ENCODE measurements around the gene UBE2D2. TPM values are rescaled to one million over a fixed set of nuclear protein-coding genes. Genes with fewer than 3 reads are reported as not detected.
A peak's percentile ranks its signal among the peaks of the same experiment; 100 is the strongest.
"Not testable (repeated sequence)": the region's sequence is repeated elsewhere in the genome, so short reads cannot be mapped to it uniquely, and the experiment has no call there.

The UBE2D2 gene
- total RNA-seq, 1 donor from 2014 or later: 166 TPM

DNA sequence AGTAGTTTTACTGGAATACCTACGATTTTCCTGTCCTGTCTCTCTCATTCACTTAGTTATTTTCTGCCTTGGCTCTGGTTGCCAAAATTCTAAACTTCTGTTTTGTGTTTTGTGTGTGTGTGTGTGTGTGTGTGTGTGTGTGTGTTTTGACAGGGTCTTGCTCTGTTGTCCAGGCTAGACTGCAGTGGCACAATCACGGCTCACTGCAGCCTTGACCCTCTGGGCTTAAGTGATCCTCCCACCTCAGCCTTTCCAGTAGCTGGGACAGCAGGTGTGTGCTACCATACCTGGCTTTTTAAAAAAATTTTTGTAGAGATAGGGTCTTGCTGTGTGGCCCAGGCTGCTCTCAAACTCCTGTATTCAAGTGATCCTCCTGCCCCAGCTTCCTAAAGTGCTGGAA, 17.2 kb downstream of the UBE2D2 start:
- TF ChIP-seq, protein P1, sequence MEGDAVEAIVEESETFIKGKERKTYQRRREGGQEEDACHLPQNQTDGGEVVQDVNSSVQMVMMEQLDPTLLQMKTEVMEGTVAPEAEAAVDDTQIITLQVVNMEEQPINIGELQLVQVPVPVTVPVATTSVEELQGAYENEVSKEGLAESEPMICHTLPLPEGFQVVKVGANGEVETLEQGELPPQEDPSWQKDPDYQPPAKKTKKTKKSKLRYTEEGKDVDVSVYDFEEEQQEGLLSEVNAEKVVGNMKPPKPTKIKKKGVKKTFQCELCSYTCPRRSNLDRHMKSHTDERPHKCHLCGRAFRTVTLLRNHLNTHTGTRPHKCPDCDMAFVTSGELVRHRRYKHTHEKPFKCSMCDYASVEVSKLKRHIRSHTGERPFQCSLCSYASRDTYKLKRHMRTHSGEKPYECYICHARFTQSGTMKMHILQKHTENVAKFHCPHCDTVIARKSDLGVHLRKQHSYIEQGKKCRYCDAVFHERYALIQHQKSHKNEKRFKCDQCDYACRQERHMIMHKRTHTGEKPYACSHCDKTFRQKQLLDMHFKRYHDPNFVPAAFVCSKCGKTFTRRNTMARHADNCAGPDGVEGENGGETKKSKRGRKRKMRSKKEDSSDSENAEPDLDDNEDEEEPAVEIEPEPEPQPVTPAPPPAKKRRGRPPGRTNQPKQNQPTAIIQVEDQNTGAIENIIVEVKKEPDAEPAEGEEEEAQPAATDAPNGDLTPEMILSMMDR (conservative IDR thresholded peaks at IDR 0.05): no peak

DNA sequence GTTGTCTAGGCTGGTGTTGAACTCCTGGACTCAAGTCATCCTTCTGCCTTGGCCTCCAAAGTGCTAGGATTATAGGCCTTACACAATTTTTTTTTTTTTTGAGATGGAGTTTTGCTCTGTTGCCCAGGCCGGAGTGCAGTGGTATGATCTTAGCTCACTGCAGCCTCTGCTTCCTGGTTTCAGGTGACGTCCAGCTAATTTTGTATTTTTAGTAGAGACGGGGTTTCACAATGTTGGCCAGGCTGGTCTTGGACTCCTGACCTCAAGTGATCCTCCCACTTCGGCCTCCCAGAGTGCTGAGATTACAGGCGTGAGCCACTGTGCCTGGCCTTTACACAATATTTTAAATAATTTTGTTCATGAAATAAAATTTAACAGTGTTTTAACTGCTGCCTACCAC, 21.0 kb downstream of the UBE2D2 start:
- H3K27ac Mint-ChIP-seq (ENCODE audit: unreplicated experiment); H3K36me3 Mint-ChIP-seq (ENCODE audit: low read depth); H3K4me3 Mint-ChIP-seq; H3K4me1 Mint-ChIP-seq; H3K27me3 Mint-ChIP-seq (ENCODE audit: low read depth); H3K9me3 Mint-ChIP-seq; DNase-seq (ENCODE audit: low read depth, low spot score): not testable (repeated sequence)

More for the DNA sequence above, 17.2 kb downstream of the UBE2D2 start:
- H3K4me1 Mint-ChIP-seq: peaks cover 13% of the 10 kb centered on the region
- peaks cover 2% of the 10 kb centered on the region for H3K36me3 Mint-ChIP-seq (ENCODE audit: low read depth)
- H3K27me3 Mint-ChIP-seq (ENCODE audit: low read depth): no peaks in the 10 kb centered on the region
- H3K4me3 Mint-ChIP-seq: no peak overlapping the region
- DNase-seq (ENCODE audit: low read depth, low spot score): no peak
- peak overlapping the region; percentile 17 for H3K27ac Mint-ChIP-seq (ENCODE audit: unreplicated experiment)
- H3K9me3 Mint-ChIP-seq: no peaks in the 10 kb centered on the region

DNA sequence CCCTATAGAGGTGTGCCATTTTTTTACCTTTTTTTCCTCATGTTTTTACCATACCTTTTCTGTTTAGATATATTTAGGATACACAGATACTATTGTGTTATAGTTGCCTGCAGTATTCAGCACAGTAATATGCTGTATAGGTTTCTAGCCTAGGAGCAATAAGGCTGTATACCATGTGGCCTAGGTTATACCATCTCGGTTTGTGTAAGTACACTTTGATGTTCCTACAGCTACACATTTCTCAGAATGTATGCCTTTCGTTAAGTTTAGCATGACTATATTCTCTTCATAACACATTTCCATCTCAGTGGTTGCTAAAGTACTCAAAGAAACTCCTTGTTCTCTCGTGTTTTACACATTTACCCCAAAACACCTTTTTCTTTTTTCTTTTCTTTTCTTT, 23.0 kb downstream of the UBE2D2 start:
- Mint-ChIP-seq H3K4me3 (no peak overlapping the region), H3K36me3 (ENCODE audit: low read depth) (peaks cover 6% of the 10 kb centered on the region), H3K27ac (ENCODE audit: unreplicated experiment) (no peak overlapping the region), H3K9me3 (no peaks in the 10 kb centered on the region), H3K4me1 (peaks cover 3% of the 10 kb centered on the region), H3K27me3 (ENCODE audit: low read depth) (no peaks in the 10 kb centered on the region)
- TF ChIP-seq, protein P1 (conservative IDR thresholded peaks at IDR 0.05): no peak
- no peak for DNase-seq (ENCODE audit: low read depth, low spot score)

DNA sequence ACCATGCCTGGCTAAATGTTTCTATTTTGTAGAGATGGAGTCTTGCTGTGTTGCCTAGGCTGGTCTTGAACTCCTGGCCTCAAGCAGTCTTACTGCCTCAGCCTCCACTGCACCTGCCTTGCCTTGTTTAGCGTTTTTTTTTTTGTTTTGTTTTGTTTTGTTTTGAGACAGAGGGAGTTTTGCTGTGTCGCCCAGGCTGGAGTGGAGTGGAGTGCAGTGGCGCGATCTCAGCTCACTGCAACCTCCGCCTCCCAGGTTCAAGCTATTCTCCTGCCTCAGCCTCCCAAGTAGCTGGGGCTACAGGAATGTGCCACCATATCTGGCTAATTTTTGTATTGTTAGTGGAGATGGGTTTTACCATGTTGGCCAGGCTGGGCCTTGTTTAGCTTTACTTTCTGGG, 27.0 kb downstream of the UBE2D2 start:
- not testable (repeated sequence) for DNase-seq (ENCODE audit: low read depth, low spot score); H3K9me3 Mint-ChIP-seq; H3K4me1 Mint-ChIP-seq; H3K4me3 Mint-ChIP-seq; H3K36me3 Mint-ChIP-seq (ENCODE audit: low read depth); H3K27me3 Mint-ChIP-seq (ENCODE audit: low read depth)
- H3K27ac Mint-ChIP-seq (ENCODE audit: unreplicated experiment): peak overlapping the region; percentile 81

DNA sequence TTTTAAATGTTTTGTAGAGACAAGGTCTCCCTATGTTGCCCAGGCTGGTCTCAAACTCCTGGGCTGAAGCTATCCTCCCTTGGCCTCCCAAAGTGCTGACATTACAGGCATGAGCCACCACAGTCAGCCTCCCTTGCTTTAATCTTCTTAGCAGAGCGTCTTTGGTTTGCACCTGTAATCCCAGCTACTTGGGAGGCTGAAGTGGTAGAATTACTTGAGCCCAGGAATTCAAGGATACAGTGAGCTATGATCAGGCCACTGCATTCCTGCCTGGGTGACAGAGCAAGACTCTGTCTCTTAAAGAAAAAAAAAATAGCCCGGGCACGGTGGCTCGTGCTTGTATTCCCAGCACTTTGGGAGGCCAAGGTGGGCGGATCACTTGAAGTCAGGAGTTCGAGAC, 27.8 kb downstream of the UBE2D2 start:
- TF ChIP-seq, protein P1 (conservative IDR thresholded peaks at IDR 0.05): no peak
- Mint-ChIP-seq H3K27me3 (ENCODE audit: low read depth) (no peaks in the 10 kb centered on the region), H3K36me3 (ENCODE audit: low read depth) (peaks cover 4% of the 10 kb centered on the region), H3K4me1 (peaks cover 8% of the 10 kb centered on the region), H3K9me3 (no peaks in the 10 kb centered on the region), H3K4me3 (no peak overlapping the region), H3K27ac (ENCODE audit: unreplicated experiment) (peak overlapping the region; percentile 35)
- DNase-seq (ENCODE audit: low read depth, low spot score): no peak

DNA sequence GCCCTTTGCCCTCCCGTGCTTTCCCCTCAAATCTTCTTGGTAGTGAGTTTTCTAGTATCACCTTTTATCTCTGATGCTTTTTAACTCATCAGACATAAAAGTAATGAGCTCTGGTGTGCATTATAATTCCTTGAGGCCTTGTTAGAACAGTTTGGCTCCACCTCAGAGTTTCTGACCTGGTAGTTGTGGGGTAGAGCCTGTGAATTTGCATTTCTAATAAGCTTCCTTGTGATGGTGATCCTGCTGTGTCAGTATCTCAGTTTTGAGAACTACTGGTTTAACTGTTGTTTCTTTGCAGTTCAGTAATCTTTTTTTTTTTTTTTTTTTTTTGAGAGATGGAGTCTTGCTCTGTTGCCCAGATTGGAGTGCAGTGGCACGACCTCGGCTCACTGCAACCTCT, 31.1 kb downstream of the UBE2D2 start:
- peaks cover 5% of the 10 kb centered on the region for H3K36me3 Mint-ChIP-seq (ENCODE audit: low read depth)
- no peaks in the 10 kb centered on the region for H3K27me3 Mint-ChIP-seq (ENCODE audit: low read depth)
- H3K4me3 Mint-ChIP-seq: no peak overlapping the region
- TF ChIP-seq, protein P1 (conservative IDR thresholded peaks at IDR 0.05): no peak
- no peak for DNase-seq (ENCODE audit: low read depth, low spot score)
- peaks cover 4% of the 10 kb centered on the region for H3K4me1 Mint-ChIP-seq
- H3K9me3 Mint-ChIP-seq: no peaks in the 10 kb centered on the region
- H3K27ac Mint-ChIP-seq (ENCODE audit: unreplicated experiment): no peak overlapping the region

DNA sequence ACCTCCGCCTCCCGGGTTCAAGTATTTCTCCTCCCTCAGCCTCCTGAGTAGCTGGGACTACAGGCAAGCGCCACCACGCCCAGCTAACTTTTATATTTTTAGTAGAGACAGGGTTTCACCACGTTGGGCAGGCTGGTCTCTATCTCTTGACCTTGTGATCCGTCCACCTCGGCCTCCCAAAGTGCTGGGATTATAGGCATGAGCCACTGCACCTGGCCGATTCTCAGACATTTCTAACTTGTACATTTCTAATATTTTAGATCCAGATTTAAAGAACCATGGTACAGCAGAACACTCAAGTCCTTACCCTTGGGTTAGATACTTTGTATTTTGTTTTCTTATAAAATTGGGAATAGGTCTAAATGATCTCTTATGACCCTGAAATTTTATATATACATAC, 31.9 kb downstream of the UBE2D2 start:
- not testable (repeated sequence) for DNase-seq (ENCODE audit: low read depth, low spot score); H3K4me1 Mint-ChIP-seq; H3K27ac Mint-ChIP-seq (ENCODE audit: unreplicated experiment); H3K27me3 Mint-ChIP-seq (ENCODE audit: low read depth); H3K4me3 Mint-ChIP-seq; H3K9me3 Mint-ChIP-seq; H3K36me3 Mint-ChIP-seq (ENCODE audit: low read depth)

Data from neural crest cell (in vitro differentiated cells).